SK-N-MC (cell line): ENCODE results near the gene KCNMA1.

Experiments
- DNase-seq: peaks from one replicate; pipeline ENCODE4 v3.0.0-alpha.2; 2011; ENCODE audit warnings: low read depth, low spot score
- H3K27ac ChIP-seq: fragments of 200-600 bp; sonication (generic); 2 replicates; pipeline ENCODE4 v1.5.1; 2016; ENCODE audit warnings: mixed run types
- H3K36me3 ChIP-seq: fragments of 200-600 bp; sonication (generic); 2 replicates; pipeline ENCODE4 v1.6.1; 2017; ENCODE audit warnings: antibody characterized with exemption, low read length, mixed read lengths; ENCODE audit not compliant: insufficient read depth
- H3K4me3 ChIP-seq: fragments of 200-600 bp; sonication (generic); 2 replicates; pipeline ENCODE4 v1.5.1; 2016
- H3K9ac ChIP-seq: fragments of 200-600 bp; sonication (generic); 2 replicates; pipeline ENCODE4 v1.8.0; 2017; ENCODE audit warnings: mixed run types, mixed read lengths; ENCODE audit not compliant: insufficient read length
- H3K9me3 ChIP-seq: fragments of 200-600 bp; sonication (generic); 2 replicates; pipeline ENCODE4 v1.6.1; 2017; ENCODE audit warnings: low read depth, mild to moderate bottlenecking, antibody characterized with exemption, low read length, moderate library complexity, mixed read lengths
- EZH2 ChIP-seq: fragments of 200-600 bp; sonication (generic); IDR thresholded peaks from one replicate; pipeline ENCODE4 v1.6.1; 2017; ENCODE audit warnings: antibody characterized with exemption
- FOXP2 ChIP-seq: optimal IDR thresholded peaks from 2 replicates; pipeline ENCODE3; 2011; ENCODE audit warnings: mild to moderate bottlenecking, moderate library complexity; ENCODE audit not compliant: insufficient read depth; ENCODE audit errors: extremely low read length, control extremely low read depth
- POLR2AphosphoS5 ChIP-seq: IDR thresholded peaks from 2 replicates; pipeline ENCODE4 v1.6.1; 2012; ENCODE audit warnings: mild to moderate bottlenecking, low read depth, low read length, borderline replicate concordance

Gene KCNMA1

DNA sequence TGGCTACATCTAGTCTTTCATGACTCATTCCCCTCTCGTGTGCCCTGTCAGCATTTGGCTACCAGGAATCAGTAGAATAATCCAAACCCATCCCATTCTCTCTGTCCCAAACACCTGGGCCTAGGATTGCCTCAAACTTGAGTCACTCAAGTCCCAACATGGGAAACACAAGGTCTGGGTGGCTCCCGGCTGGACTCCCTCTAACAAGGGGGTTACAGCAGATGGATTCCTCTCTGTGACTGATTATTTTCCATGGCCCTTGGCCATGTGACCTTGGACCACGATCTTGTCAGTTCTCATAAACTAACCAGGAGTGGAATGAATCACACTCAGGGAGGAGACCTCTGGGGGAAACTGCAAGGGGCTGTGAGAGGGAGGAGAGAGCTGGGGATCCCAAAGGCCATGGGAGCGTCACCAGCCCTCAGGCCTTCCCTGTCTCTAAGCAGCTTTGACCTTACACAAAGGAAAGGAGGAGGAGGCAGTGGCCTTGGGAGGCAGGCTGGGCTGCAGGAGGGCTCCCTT, 533.1 kb downstream of the KCNMA1 start:
- H3K4me3 ChIP-seq, result no peak overlapping the region
- no peaks in the 10 kb centered on the region for H3K9me3 ChIP-seq
- DNase-seq, result no peak
- H3K27ac ChIP-seq, result no peak overlapping the region
- TF ChIP-seq EZH2 (no peak), FOXP2 (no peak), POLR2AphosphoS5 (no peak)
- H3K36me3 ChIP-seq, result no peaks in the 10 kb centered on the region
- no peak overlapping the region for H3K9ac ChIP-seq

DNA sequence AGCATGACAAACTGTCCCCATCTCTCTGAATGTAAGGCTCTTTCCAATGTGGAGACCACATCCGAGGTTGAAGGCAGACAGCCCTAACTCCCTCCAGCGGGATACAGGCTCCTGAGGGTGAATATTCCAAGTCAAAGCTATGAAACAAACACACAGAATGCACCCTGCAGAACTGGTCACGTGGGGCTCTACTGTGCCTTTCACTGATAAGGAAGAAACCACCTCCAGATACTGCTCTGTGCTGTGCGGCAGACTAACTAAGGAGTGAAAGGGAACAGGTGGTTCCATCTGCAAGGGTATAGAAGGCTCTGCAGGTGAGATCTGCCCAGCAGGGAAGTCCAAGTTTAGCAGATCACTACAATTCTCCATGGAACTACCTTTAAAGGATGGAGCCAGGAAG, 534.4 kb downstream of the KCNMA1 start:
- TF ChIP-seq EZH2 (no peak), POLR2AphosphoS5 (no peak), FOXP2 (no peak)
- H3K36me3 ChIP-seq, result no peaks in the 10 kb centered on the region
- no peak overlapping the region for H3K9ac ChIP-seq
- H3K4me3 ChIP-seq, result no peak overlapping the region
- no peak for DNase-seq
- H3K27ac ChIP-seq, result no peak overlapping the region
- H3K9me3 ChIP-seq, result no peaks in the 10 kb centered on the region

DNA sequence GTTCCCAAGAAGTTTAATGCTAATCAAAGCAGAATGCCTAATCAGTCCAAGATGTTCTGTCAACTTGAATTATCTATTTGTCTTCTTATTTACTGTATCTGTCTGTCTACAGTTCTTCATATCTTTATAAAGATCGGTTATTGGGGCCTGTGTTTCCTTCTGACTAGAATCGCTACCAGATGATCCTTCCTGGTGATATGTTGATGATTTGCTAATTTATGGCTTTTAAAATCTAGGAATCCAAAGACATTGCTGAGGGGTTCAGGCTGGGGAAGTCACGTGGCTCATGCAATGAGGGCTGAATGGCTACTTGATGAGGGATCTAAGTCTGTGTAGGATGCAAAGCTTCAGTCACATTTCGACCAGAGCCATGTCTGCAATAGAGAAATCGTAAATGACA, 536.3 kb downstream of the KCNMA1 start:
- DNase-seq, result no peak
- no peak overlapping the region for H3K9ac ChIP-seq
- H3K9me3 ChIP-seq, result no peaks in the 10 kb centered on the region
- H3K36me3 ChIP-seq, result no peaks in the 10 kb centered on the region
- no peak for TF ChIP-seq EZH2
- no peak for TF ChIP-seq POLR2AphosphoS5
- no peak for TF ChIP-seq FOXP2
- H3K27ac ChIP-seq, result no peak overlapping the region
- H3K4me3 ChIP-seq, result no peak overlapping the region

DNA sequence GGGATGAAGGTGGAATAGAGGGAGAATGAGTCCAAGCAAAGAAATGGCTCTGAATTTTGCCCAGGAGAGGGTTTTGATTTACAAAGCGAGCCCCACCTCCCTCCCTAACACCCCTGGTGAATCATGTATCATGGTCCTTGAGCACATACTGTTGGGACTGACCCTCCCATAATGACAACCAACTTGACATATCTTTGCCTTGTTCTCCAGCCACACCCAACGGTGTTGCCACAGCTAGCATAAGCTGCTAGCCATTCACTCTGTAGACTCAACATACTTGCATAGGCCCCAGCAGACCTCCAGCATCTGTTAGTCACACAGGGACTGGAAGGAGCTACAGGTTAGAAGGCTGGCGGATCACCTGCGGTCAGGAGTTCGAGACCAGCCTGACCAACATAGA, 538.5 kb downstream of the KCNMA1 start:
- no peak overlapping the region for H3K9ac ChIP-seq
- H3K4me3 ChIP-seq, result no peak overlapping the region
- H3K36me3 ChIP-seq, result no peaks in the 10 kb centered on the region
- DNase-seq, result no peak
- no peaks in the 10 kb centered on the region for H3K9me3 ChIP-seq
- TF ChIP-seq EZH2 (no peak), FOXP2 (no peak), POLR2AphosphoS5 (no peak)
- no peak overlapping the region for H3K27ac ChIP-seq

DNA sequence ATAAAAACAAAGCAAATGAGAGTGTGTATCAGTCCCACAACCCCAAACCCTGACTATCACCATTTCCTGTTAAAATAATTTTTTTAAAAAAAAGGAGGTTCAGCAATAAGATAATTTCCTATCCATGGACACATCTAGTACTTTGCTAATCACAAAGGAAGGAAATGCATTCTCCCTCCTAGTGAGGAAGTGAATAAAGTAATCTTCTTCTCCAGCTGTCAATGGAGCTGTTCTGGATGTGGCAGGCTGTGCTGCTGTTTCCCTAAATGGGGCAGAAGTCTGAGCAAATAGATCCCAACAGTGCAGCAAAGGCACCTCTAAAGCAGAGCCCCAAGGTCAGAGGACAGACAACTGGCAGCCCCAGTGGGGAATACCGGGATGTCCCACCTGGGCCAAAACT, 540.0 kb downstream of the KCNMA1 start:
- H3K4me3 ChIP-seq, result no peak overlapping the region
- DNase-seq, result no peak
- no peak overlapping the region for H3K9ac ChIP-seq
- H3K27ac ChIP-seq, result no peak overlapping the region
- TF ChIP-seq FOXP2 (no peak), POLR2AphosphoS5 (no peak), EZH2 (no peak)
- no peaks in the 10 kb centered on the region for H3K9me3 ChIP-seq
- no peaks in the 10 kb centered on the region for H3K36me3 ChIP-seq

DNA sequence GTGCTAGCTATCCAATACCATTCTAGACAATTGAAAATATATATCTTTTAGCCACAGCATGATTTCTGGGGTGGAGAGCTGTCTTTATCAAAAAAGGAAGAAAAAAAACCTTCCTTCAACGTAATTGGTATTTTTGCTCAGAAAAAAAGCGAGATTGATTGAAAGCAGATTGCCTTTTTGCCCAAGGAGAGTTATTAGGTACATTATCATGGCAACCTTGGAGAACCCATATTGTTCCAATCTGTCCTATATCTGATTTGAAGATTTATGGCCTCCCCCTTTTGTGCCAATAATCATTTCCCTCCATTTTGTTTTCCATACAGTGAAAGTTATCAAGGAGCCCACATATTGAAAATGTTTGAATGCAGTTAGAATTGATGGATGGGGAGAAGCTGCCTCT, 544.5 kb downstream of the KCNMA1 start:
- H3K9ac ChIP-seq, result no peak overlapping the region
- no peak for DNase-seq
- no peaks in the 10 kb centered on the region for H3K36me3 ChIP-seq
- H3K27ac ChIP-seq, result no peak overlapping the region
- TF ChIP-seq POLR2AphosphoS5, result no peak
- TF ChIP-seq EZH2, result no peak
- no peak for TF ChIP-seq FOXP2
- no peak overlapping the region for H3K4me3 ChIP-seq
- no peaks in the 10 kb centered on the region for H3K9me3 ChIP-seq

DNA sequence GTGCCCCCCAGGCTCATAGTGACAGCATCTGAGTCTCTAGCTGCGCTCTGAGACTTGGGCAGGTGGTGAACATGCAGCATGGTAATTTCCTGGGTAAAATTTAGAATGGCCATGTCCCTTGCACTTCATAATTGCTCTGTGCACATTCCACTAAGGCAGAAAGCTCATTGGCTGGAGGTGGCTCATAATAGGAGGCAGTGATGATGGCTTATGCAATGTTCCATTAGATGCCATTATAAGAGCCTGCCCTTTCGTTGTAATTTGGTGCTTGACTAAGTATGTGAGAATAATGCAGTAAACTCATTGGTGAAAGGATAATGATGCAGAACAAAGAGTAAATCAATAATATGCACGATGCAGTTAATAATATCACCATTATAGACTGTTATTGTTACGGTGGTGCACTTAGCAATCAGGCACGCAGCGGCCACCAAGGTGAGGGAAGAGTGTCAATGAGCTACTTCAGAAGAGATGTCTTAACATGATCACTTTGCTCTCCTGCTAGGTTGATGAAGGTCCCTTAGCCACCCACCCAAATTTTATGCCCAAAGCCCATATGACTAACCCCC, 545.9 kb downstream of the KCNMA1 start:
- DNase-seq, result no peak
- no peak overlapping the region for H3K4me3 ChIP-seq
- H3K9ac ChIP-seq, result no peak overlapping the region
- no peak for TF ChIP-seq EZH2
- TF ChIP-seq POLR2AphosphoS5, result no peak
- TF ChIP-seq FOXP2, result no peak
- no peaks in the 10 kb centered on the region for H3K36me3 ChIP-seq
- no peaks in the 10 kb centered on the region for H3K9me3 ChIP-seq
- no peak overlapping the region for H3K27ac ChIP-seq

DNA sequence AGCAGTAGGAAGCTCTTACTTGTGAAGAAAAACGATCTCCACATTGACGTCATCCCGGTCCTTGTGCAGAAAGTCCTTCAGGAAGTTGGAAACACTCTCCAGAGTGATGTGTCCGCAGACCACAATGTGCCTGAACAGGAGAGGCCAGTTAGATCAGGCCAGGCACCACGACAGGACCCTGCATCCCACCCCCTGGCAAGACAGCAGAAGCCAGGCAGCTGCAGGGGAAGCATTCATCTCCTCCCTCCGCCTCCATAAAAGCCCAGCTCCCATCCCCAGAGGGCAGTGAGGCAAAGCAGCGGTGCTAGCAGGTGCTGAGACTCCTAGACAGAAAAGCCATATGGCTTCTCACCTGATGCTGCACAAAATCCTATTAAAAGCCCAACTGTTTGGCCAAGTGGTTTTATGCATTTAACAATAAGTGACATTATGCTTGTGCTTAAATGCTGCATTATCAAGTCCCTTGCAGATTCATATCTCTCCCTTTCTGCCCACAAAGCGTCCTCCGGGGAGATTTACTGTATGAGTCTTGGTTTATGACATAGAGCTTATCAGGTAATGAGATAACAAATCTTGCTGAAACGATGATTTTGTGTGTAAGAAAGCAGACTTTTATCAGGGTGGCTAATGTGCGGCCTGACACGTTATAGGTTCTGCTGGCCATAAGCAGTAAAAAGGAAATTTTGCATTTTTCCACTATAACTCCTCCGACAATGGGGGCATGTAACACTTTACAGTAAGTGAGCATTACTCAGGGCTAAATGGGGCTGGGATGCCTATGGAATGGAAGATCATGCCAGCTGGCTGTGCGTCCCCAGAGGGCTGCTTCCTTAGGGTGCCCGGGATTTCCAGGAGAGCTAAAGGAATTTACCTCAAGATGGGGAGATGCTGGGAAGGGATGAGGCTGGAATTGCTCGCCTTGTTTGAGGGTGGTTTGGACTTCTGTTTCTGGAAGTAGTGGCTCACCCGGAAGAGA, 546.9 kb downstream of the KCNMA1 start:
- Histone ChIP-seq H3K27ac (no peak overlapping the region), H3K9me3 (no peaks in the 10 kb centered on the region), H3K9ac (no peak overlapping the region), H3K36me3 (no peaks in the 10 kb centered on the region), H3K4me3 (no peak overlapping the region)
- no peak for TF ChIP-seq EZH2
- no peak for DNase-seq
